ENCODE data around the gene DYNC2I2. TPM values are rescaled to one million over a fixed set of nuclear protein-coding genes. Genes with fewer than 3 reads are reported as not detected.

The DYNC2I2 gene
- 82.5 and 86.6 TPM in 2 replicates for polyA plus RNA-seq
- polyA minus RNA-seq, result 44.9 and 48.7 TPM in 2 replicates

DNA sequence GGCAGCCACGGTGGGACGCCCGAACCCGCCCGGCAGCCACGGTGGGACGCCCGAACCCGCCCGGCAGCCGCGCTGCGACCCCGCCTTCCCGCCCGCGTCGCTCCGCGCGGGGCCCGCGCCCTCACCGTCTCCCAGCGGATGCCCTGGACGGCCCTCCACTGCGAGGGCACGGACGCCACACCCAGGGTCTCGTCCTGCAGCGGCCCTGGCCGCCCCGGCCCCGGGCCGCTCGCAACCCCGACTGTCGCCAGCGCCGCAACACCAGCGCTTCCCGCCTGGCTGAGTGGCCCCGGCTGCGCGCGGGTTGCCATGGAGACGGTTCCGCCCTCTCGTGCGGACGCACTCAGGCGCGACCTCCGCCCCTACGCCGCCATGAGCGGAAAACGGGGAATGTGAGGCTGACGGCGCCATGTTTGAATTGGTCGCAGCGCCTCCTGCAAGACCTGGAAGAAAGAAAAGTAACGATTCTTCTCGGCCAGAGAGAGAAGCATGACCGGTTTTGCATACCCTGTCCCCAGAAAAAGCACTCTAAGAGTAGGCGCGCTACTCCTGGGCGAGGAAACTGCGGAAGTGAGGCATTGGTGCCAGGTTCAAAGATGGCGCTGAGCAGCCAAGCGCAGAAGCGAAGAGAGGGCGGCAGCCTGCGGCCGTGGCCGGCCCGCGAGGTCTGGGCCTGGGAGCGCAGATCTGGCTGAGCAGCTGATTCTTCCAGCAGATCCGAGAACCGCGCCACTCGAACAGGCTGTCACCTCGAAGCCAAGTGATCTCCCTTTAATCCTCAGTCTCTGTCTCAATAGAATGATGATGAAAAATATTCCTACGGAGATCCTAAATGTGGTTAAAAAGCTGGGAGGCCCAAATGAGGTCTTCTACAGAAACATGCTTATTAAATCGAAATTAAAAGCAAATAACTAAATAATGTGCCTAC, at the start of gene DYNC2I2:
DYNC2I2 (minus strand) TSS at position 432 of the 928 bp plus-strand sequence; CDS start at position 311, 121 bp downstream.
- H3K27ac ChIP-seq (ENCODE audit: low read length), result peak within 1 kb of the TSS; percentile 99
- H3F3A ChIP-seq (ENCODE audit: insufficient read depth, low read length, poor library complexity, severe bottlenecking), result peaks cover 3% of the 10 kb centered on the region
- no peaks in the 10 kb centered on the region for H3K9me3 ChIP-seq (ENCODE audit: low read length)
- peak within 1 kb of the TSS; percentile 96 for H3K9ac ChIP-seq (ENCODE audit: low read length)
- H3K4me2 ChIP-seq (ENCODE audit: low read length), result peak within 1 kb of the TSS; percentile 71
- peak within 1 kb of the TSS; percentile 87 for H2AFZ ChIP-seq (ENCODE audit: low read depth, low read length)
- no peaks in the 10 kb centered on the region for H3K9me2 ChIP-seq (ENCODE audit: insufficient read depth, low read length)
- H3K4me3 ChIP-seq (ENCODE audit: low read length), result peak within 1 kb of the TSS; percentile 74
- H3K27me3 ChIP-seq (ENCODE audit: insufficient read depth, low read depth, low read length), result no peaks in the 10 kb centered on the region
- no peaks in the 10 kb centered on the region for H3K36me3 ChIP-seq (ENCODE audit: insufficient read depth, low read length)
- no peaks in the 10 kb centered on the region for H4K20me1 ChIP-seq (ENCODE audit: insufficient read depth)
- H3K79me2 ChIP-seq (replicated peaks; ENCODE audit: insufficient read depth, low read length), result peaks cover 8% of the 10 kb centered on the region
- TF ChIP-seq, protein P1, sequence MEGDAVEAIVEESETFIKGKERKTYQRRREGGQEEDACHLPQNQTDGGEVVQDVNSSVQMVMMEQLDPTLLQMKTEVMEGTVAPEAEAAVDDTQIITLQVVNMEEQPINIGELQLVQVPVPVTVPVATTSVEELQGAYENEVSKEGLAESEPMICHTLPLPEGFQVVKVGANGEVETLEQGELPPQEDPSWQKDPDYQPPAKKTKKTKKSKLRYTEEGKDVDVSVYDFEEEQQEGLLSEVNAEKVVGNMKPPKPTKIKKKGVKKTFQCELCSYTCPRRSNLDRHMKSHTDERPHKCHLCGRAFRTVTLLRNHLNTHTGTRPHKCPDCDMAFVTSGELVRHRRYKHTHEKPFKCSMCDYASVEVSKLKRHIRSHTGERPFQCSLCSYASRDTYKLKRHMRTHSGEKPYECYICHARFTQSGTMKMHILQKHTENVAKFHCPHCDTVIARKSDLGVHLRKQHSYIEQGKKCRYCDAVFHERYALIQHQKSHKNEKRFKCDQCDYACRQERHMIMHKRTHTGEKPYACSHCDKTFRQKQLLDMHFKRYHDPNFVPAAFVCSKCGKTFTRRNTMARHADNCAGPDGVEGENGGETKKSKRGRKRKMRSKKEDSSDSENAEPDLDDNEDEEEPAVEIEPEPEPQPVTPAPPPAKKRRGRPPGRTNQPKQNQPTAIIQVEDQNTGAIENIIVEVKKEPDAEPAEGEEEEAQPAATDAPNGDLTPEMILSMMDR (IDR thresholded peaks at IDR 0.05; ENCODE audit: poor library complexity, severe bottlenecking), result peak; percentile 42
- no peak for TF ChIP-seq EP300 (conservative IDR thresholded peaks at IDR 0.05; ENCODE audit: poor library complexity, severe bottlenecking)
- peak; percentile 94 for TF ChIP-seq TAF1 (IDR thresholded peaks at IDR 0.05; ENCODE audit: low read depth)
- TF ChIP-seq RAD21 (conservative IDR thresholded peaks at IDR 0.05), result peak; percentile 66
- TF ChIP-seq, protein P2, sequence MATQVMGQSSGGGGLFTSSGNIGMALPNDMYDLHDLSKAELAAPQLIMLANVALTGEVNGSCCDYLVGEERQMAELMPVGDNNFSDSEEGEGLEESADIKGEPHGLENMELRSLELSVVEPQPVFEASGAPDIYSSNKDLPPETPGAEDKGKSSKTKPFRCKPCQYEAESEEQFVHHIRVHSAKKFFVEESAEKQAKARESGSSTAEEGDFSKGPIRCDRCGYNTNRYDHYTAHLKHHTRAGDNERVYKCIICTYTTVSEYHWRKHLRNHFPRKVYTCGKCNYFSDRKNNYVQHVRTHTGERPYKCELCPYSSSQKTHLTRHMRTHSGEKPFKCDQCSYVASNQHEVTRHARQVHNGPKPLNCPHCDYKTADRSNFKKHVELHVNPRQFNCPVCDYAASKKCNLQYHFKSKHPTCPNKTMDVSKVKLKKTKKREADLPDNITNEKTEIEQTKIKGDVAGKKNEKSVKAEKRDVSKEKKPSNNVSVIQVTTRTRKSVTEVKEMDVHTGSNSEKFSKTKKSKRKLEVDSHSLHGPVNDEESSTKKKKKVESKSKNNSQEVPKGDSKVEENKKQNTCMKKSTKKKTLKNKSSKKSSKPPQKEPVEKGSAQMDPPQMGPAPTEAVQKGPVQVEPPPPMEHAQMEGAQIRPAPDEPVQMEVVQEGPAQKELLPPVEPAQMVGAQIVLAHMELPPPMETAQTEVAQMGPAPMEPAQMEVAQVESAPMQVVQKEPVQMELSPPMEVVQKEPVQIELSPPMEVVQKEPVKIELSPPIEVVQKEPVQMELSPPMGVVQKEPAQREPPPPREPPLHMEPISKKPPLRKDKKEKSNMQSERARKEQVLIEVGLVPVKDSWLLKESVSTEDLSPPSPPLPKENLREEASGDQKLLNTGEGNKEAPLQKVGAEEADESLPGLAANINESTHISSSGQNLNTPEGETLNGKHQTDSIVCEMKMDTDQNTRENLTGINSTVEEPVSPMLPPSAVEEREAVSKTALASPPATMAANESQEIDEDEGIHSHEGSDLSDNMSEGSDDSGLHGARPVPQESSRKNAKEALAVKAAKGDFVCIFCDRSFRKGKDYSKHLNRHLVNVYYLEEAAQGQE (IDR thresholded peaks at IDR 0.05; ENCODE audit: borderline replicate concordance), result peak; percentile 74
- peak; percentile 89 for TF ChIP-seq MXI1 (conservative IDR thresholded peaks at IDR 0.05; ENCODE audit: poor library complexity, severe bottlenecking)
- TF ChIP-seq POLR2AphosphoS5 (IDR thresholded peaks at IDR 0.05), result peak; percentile 58
- TF ChIP-seq SMC3 (conservative IDR thresholded peaks at IDR 0.05; ENCODE audit: poor library complexity), result peak; percentile 61
- TF ChIP-seq EZH2 (IDR thresholded peaks at IDR 0.05; ENCODE audit: borderline replicate concordance, insufficient read depth, low read length, poor library complexity, severe bottlenecking), result no peak

DNA sequence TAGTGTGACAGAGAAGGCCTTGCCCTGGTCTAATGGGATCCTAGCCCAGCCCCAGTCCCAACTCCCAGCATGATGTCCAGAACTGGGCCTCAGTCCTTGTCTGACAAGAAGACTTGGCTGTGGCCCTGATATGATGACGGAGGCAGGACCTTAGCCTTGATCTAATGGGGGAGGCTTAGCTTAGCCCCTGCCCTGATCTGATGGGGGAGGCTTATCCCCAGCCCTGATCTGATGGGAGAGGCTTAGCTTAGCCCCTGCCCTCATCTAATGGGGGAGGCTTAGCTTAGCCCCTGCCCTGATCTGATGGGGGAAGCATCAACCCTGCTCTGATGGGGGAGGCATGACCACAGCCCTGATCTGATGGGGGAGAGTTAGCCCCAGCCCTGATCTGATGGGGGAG, 49.4 kb upstream of the DYNC2I2 start:
- Histone ChIP-seq H2AFZ (ENCODE audit: low read depth, low read length) (no peak overlapping the region), H3K4me3 (ENCODE audit: low read length) (no peak overlapping the region), H3F3A (ENCODE audit: insufficient read depth, low read length, poor library complexity, severe bottlenecking) (no peaks in the 10 kb centered on the region), H3K27me3 (ENCODE audit: insufficient read depth, low read depth, low read length) (peaks cover 3% of the 10 kb centered on the region), H3K27ac (ENCODE audit: low read length) (no peak overlapping the region), H3K4me2 (ENCODE audit: low read length) (no peak overlapping the region), H3K9ac (ENCODE audit: low read length) (no peak overlapping the region), H4K20me1 (ENCODE audit: insufficient read depth) (no peaks in the 10 kb centered on the region), H3K36me3 (ENCODE audit: insufficient read depth, low read length) (no peaks in the 10 kb centered on the region), H3K9me3 (ENCODE audit: low read length) (no peaks in the 10 kb centered on the region), H3K9me2 (ENCODE audit: insufficient read depth, low read length) (no peaks in the 10 kb centered on the region), H3K79me2 (replicated peaks; ENCODE audit: insufficient read depth, low read length) (no peaks in the 10 kb centered on the region)
- no peak for TF ChIP-seq SMC3 (conservative IDR thresholded peaks at IDR 0.05; ENCODE audit: poor library complexity)
- TF ChIP-seq, protein P1 (IDR thresholded peaks at IDR 0.05; ENCODE audit: poor library complexity, severe bottlenecking), result no peak
- TF ChIP-seq POLR2AphosphoS5 (IDR thresholded peaks at IDR 0.05), result no peak
- no peak for TF ChIP-seq EZH2 (IDR thresholded peaks at IDR 0.05; ENCODE audit: borderline replicate concordance, insufficient read depth, low read length, poor library complexity, severe bottlenecking)
- TF ChIP-seq RAD21 (conservative IDR thresholded peaks at IDR 0.05), result no peak
- TF ChIP-seq TAF1 (IDR thresholded peaks at IDR 0.05; ENCODE audit: low read depth), result no peak
- TF ChIP-seq, protein P2 (IDR thresholded peaks at IDR 0.05; ENCODE audit: borderline replicate concordance), result no peak
- no peak for TF ChIP-seq MXI1 (conservative IDR thresholded peaks at IDR 0.05; ENCODE audit: poor library complexity, severe bottlenecking)
- TF ChIP-seq EP300 (conservative IDR thresholded peaks at IDR 0.05; ENCODE audit: poor library complexity, severe bottlenecking), result no peak
